AG04450 (cell line): ENCODE measurements around the gene MARVELD3. TPM values are rescaled to one million over a fixed set of nuclear protein-coding genes. Genes with fewer than 3 reads are reported as not detected.

Source experiments
- CTCF ChIA-PET: fragments of 300-600, 350-600 bp; formaldehyde crosslinking; extraction: SDS; loops from one replicate; lab custom pipeline; 2022; ENCODE audit warnings: antibody characterized with exemption, inconsistent platforms; lab: Charles Lee
- POLR2A ChIA-PET: fragments of 350-600 bp; formaldehyde crosslinking; extraction: SDS; loops from one replicate; lab custom pipeline; 2021; ENCODE audit warnings: antibody characterized with exemption, inconsistent platforms; lab: Yijun Ruan, JAX
- DNase-seq: peaks from one replicate; pipeline ENCODE4 v3.0.0-alpha.2; 2011; ENCODE audit warnings: low read depth, low spot score
- H3K27ac ChIP-seq: one replicate; pipeline ENCODE4 v1.5.1; 2012; ENCODE audit warnings: low read depth, low read length, control low read depth
- H3K27me3 ChIP-seq: one replicate; pipeline ENCODE4 v1.6.0; 2012; ENCODE audit warnings: low read length; ENCODE audit not compliant: control insufficient read depth, insufficient read depth
- H3K4me3 ChIP-seq: 2 replicates; pipeline ENCODE4 v1.5.1; 2011; ENCODE audit warnings: mild to moderate bottlenecking, low read depth, low read length, control low read depth
- H3K9me3 ChIP-seq: 2 replicates; pipeline ENCODE4 v1.5.1; 2012; ENCODE audit warnings: low read length; ENCODE audit not compliant: control insufficient read depth, insufficient read depth
- polyA plus RNA-seq: library from polyadenylated mRNA; depleted of rRNA; stranded (reverse); fragments of >200 nt; gene quantifications from 2 replicates; pipeline ENCODE4 v1.2.3, GENCODE V29; 2011
- TF ChIP-seq, protein P1 (sequence below): IDR thresholded peaks from 2 replicates; pipeline ENCODE4 v1.5.1; 2011; ENCODE audit warnings: low read depth, low read length, control low read depth, inconsistent platforms

MARVELD3 gene
- polyA plus RNA-seq, 1 experiment, result not detected

DNA sequence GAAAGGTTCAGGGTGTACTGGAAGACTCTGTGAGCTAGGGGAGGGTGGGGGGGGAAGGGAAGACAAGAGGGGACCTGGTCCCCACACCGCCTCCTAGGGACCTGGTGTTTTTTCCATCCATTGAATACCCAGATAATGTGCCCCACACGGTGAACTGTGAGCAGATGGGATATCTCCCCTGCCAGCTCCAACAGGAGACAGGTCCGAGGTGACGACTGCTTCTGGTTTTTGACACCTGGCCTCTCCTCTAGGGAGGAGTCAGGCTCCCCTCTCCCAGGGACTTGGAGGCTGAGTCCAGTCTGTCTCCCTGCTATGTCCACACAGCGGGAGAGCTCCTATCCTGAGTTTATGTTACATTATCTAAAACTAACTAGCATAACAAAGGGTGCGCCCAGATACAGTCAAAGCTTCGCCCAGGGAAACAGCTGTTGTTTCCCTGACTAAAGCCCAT is 1.8 kb downstream of the MARVELD3 start:
- TF ChIP-seq, protein P1, sequence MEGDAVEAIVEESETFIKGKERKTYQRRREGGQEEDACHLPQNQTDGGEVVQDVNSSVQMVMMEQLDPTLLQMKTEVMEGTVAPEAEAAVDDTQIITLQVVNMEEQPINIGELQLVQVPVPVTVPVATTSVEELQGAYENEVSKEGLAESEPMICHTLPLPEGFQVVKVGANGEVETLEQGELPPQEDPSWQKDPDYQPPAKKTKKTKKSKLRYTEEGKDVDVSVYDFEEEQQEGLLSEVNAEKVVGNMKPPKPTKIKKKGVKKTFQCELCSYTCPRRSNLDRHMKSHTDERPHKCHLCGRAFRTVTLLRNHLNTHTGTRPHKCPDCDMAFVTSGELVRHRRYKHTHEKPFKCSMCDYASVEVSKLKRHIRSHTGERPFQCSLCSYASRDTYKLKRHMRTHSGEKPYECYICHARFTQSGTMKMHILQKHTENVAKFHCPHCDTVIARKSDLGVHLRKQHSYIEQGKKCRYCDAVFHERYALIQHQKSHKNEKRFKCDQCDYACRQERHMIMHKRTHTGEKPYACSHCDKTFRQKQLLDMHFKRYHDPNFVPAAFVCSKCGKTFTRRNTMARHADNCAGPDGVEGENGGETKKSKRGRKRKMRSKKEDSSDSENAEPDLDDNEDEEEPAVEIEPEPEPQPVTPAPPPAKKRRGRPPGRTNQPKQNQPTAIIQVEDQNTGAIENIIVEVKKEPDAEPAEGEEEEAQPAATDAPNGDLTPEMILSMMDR, result no peak
- ChIA-PET CTCF (interaction anchor here (2.8 kb wide), 1 partner anchor 17 kb away, joined by 21 read pairs; no protein-coding TSS in a partner anchor), POLR2A (no interaction called here)
- no peak overlapping the region for H3K27ac ChIP-seq
- no peaks in the 10 kb centered on the region; the same call in 1 of the 2 replicates for H3K9me3 ChIP-seq
- no peak overlapping the region for H3K4me3 ChIP-seq
- peaks cover 33% of the 10 kb centered on the region for H3K27me3 ChIP-seq
- no peak for DNase-seq

DNA sequence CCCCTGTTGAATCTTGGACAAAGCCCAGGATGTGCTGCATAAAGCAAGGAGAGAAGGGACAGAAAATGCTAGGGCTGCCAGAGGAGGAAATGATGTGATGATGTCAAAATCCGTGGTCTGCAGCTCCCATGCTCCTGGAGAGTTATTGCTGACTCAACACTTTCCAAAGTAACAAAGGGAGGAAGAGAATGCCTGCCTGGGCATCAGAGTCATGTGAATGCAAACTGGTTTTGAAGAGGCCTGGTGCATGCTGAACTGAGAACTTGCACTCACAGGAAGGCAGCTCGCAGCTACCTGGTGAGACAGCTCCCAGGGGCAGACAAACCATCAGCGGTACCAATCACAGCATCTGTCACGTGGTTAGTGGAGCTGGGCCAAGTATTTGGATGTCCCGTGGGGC is 2.8 kb downstream of the MARVELD3 start:
- POLR2A ChIA-PET, result no interaction called here
- DNase-seq, result no peak
- no peak overlapping the region for H3K27ac ChIP-seq
- CTCF ChIA-PET, result interaction anchor here (0.6 to 2.8 kb wide), 3 partner anchors 18 to 256 kb away, joined by 3 to 21 read pairs (median 9); no protein-coding TSS in a partner anchor
- H3K4me3 ChIP-seq, result no peak overlapping the region
- TF ChIP-seq, protein P1, result no peak
- no peaks in the 10 kb centered on the region; the same call in 1 of the 2 replicates for H3K9me3 ChIP-seq
- peaks cover 33% of the 10 kb centered on the region for H3K27me3 ChIP-seq

DNA sequence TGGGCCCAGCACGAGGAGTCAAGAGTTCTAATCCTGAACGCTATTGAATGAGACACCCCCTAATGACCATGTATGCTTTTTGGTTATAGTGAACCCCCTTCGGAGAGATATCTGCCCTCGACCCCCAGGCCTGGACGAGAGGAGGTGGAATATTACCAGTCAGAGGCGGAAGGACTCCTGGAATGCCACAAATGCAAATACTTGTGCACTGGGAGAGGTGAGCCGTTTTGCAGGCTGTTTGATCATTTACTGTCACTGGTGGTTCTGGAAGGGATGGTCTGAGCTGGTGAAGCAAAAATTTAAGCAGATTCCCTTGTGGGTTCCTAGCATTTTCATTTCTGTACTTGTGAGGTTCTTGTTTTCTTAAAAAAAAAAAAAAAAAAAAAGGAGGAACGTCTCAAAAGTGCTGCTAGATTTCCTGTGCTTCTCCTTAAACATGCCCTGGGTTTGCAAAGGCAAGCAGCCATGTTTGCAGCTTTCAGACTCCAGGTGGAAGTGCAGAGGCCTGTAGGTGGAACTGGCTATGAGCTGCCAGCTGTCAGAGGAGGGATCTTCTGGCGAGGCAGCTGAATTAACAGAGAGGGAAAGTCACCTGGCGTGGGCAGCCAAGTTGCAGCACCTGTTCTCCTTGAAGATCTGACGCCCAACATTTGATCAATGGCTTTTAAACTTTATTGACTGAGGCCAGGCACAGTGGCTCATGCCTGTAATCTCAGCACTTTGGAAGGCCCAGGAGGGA is 3.5 kb downstream of the MARVELD3 start:
- ChIA-PET POLR2A (no interaction called here), CTCF (interaction anchor here (0.7 to 2.8 kb wide), 2 partner anchors 10 to 19 kb away, joined by 5 to 21 read pairs; no protein-coding TSS in a partner anchor)
- no peak for DNase-seq
- no peaks in the 10 kb centered on the region; the same call in 1 of the 2 replicates for H3K9me3 ChIP-seq
- H3K27me3 ChIP-seq, result peaks cover 32% of the 10 kb centered on the region
- no peak overlapping the region for H3K4me3 ChIP-seq
- TF ChIP-seq, protein P1, result no peak
- H3K27ac ChIP-seq, result no peak overlapping the region

DNA sequence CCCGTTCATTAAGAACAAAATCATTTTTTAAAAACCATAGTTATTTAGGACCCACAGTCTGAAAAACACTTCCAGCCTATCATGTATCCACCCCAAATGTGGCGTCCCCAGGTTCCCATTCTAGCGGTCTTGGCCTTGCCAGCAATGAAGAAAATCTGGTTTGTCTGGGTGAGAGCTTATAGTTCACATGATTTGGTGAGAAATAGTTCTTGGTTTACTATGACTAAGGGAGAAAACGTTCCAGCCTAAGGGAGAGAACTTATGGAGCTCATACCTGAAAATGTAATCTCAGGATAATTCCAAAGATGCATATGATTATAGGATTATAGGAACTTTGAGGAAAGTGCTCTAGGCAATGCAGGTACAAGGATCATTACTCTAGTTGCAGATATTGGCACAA is 4.8 kb downstream of the MARVELD3 start:
- DNase-seq, result no peak
- Histone ChIP-seq H3K27me3 (peaks cover 24% of the 10 kb centered on the region), H3K27ac (no peak overlapping the region), H3K4me3 (no peak overlapping the region), H3K9me3 (no peaks in the 10 kb centered on the region; the same call in 1 of the 2 replicates)
- CTCF ChIA-PET, result interaction anchor here (1.3 kb wide), 1 partner anchor 20 kb away, joined by 6 read pairs; no protein-coding TSS in a partner anchor
- POLR2A ChIA-PET, result no interaction called here
- TF ChIP-seq, protein P1, result no peak

DNA sequence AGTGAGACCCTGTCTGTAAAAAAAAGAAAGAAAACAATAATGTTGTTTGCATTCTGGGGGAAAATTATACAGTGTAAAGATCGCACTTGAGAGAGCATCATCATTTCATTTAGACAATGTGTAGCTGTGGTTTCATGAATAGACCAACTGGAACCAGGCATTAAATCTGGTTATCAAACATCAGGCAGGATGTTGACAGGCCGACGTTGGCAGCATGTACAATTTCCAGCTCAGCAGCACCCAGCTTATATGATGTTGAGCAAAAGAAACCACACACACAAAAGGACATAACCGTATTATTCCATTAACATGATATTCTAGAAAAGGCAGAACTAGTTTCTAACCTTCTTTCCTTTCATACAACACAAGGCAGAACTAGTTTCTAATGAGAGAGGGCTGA is 5.8 kb downstream of the MARVELD3 start:
- CTCF ChIA-PET, result interaction anchor here (0.6 kb wide), 1 partner anchor 22 kb away, joined by 3 read pairs; no protein-coding TSS in a partner anchor
- POLR2A ChIA-PET, result no interaction called here
- H3K27me3 ChIP-seq, result peaks cover 16% of the 10 kb centered on the region

More for the DNA sequence above, 5.8 kb downstream of the MARVELD3 start:
- H3K9me3 ChIP-seq, result no peaks in the 10 kb centered on the region; the same call in 1 of the 2 replicates
- no peak overlapping the region for H3K27ac ChIP-seq
- no peak for DNase-seq
- TF ChIP-seq, protein P1, result no peak
- H3K4me3 ChIP-seq, result no peak overlapping the region
